Activated CD8-positive, alpha-beta memory T cell treated with anti-CD3 and anti-CD28 coated beads, Interleukin-2, amount 50 U/mL, for 4 hours (primary cell): ENCODE data around the gene DROSHA.

Experiments used
- DNase-seq: peaks from one replicate; pipeline ENCODE4 v3.0.0-alpha.2; 2020

The DROSHA gene

DNA sequence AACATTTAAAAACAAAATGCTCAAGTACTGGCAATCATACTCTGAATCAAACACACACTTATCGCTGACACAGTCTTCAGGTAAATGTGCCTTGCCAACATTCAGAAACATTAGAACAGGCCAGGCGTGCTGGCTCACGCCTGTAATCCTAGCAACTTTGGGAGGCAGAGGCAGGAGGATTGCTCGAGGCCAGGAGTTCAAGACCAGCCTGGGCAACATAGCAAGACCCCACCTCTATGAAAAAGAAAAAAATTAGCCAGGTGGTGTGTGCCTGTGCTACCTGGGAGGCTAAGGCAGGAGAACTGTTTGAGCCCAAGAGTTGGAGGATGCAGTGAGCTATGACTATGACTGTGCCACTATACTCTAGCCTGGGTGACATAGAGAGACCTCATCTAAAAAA, 20.6 kb downstream of the DROSHA start:
- DNase-seq = no peak

- no peak for DNase-seq
Measured at GRCh38 chr5:31504529-31504928, 27.4 kb downstream of the DROSHA start.

- DNase-seq = no peak
Measured at GRCh38 chr5:31502506-31502905, 29.4 kb downstream of the DROSHA start.

GRCh38 chr5:31500256-31500655, 31.6 kb downstream of the DROSHA start:
- no peak for DNase-seq

DNA sequence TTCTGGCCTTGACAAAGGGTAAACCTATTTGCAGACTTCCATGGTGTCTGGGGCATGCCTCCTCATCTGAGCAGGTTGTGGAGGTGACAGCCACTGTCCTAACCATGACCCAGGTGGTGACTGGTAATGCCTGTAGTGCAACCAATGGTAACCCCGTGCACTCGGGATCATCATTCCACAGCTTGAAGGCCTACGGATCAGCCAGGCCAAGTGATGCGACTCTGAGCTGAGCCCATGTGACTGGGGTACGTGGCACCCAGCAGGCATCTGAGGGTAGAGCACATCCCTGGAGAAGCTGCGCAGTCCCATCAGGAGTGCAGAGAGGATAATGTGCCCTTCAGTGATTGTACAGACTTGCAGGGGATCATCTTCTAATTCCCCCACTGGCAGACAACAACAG, 35.0 kb downstream of the DROSHA start:
- no peak for DNase-seq

DNA sequence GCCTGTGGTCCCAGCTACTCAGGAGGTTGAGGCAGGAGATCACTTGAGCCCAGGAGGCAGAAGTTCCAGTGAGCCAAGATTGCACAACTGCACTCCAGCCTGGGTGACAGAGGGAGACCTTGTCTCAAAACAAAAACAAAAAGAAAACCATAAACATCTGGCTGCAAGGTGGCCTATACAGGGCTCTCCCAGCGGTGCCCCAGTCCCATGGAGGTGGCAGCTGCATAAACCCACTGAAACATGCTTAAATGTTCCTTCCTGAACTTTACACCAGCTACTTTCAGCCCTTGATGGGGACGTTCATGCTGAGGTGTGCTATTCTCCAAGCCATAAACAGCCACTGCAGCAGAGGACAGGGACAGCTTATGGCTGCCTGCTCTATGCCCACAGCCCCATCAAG, 35.6 kb downstream of the DROSHA start:
- DNase-seq = no peak

GRCh38 chr5:31495336-31495735, 36.6 kb downstream of the DROSHA start:
- no peak for DNase-seq

DNA sequence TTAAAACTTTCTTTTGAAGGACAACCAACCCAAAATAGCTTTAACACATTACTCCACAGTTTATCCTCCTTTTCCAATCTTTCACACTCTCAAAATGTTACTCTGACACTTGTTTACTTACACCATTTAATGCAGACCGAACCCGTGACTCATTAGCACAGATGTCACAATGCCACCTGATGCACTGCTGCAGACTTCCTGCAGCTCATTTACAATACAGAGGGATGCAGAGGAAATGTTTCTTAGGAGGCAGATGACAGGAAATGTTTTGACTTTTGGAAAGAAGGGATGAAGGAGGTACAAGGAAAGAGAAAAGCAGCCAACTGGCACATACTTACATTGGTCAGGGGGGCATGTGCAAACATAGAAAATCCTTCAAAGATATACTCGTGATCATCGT, 39.0 kb downstream of the DROSHA start:
- DNase-seq = no peak

- no peak for DNase-seq
Measured at GRCh38 chr5:31487506-31487905, 44.4 kb downstream of the DROSHA start.

- no peak for DNase-seq
Measured at GRCh38 chr5:31486441-31486840, 45.5 kb downstream of the DROSHA start.

GRCh38 chr5:31485376-31486207, 46.3 kb downstream of the DROSHA start:
- no peak for DNase-seq

DNA sequence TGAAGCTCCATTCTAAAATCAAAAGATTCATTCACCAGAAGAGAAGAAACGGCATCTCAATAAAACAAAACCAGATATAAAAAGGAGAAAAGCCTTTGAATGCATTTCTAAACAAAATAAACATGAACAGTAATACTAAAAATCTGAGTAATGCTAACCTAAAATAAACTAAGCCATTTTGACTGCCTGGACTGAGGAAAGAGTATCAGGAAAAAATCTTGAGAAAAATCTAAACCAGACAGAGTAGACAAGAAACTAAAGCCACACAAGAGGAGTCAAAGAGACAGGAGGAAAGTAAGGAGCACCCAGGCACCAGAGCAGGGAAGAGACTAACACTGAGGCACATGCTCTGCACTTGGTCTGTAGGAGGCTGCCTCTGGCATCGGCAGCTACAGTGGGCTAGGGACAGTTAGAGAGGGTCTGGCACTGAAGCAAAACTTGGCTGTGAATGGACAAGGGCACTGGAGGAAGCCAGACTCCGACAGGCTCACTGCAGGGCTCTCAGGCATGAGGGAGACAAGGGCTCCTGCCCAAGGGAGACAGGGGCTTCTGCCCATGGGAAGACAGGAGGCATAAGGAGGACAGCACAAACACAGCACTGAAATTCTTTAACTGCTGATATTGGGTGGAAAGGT, 50.2 kb downstream of the DROSHA start:
- no peak for DNase-seq

DNA sequence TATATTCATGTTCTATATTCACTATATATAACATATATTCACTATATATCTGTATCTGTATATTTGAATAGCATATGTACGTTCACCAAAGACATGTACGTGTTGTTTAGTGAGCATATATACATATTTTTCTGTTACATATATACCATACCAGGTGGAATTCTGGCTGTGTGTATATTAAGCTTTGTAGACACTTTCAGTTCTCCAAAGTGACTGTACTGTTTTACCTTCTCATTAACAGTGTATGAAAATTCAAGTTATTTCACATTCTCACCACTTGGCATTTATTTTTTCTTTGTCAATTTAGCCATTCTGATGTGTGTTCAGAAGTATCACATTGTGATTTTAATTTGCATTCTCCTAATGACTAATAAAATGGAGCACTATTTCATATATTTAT, 52.2 kb downstream of the DROSHA start:
- DNase-seq = no peak

DNA sequence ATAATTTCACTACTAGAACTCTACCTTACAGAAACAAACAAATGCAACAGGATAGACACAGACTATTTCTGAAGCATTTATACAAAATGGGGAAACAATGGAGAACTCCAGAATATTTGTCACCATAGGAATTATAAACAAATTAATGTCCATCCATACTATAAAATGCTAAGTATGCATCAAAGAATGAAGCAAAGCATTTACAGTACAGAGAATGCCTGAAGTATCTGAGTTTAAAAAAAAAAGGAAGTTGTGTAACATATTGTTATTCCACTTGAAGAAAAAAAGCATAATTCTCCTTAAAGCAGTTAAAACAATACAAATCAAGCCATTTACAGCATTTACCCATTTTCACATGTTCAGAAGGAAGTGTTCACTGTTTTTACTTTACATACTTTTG, 53.0 kb downstream of the DROSHA start:
- DNase-seq = no peak

DNA sequence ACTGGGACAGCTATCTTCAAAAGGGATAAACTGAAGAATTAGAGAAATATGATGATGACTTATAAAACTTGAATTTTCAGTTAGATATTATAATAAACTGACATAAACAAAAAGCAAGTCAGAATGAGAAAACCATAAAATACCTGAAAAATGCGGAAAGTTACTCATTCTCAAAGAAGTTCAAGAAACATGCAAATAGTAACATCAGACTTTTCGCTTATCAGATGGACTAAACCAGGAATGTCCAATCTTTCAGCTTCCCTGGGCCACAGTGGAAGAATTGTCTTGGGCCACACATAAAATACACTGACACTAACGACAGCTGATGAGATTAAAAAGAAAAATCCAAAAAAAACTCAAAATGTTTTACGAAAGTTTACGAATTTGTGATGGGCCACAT, 53.9 kb downstream of the DROSHA start:
- no peak for DNase-seq

- no peak for DNase-seq
Measured at GRCh38 chr5:31477516-31477915, 54.4 kb downstream of the DROSHA start.

DNA sequence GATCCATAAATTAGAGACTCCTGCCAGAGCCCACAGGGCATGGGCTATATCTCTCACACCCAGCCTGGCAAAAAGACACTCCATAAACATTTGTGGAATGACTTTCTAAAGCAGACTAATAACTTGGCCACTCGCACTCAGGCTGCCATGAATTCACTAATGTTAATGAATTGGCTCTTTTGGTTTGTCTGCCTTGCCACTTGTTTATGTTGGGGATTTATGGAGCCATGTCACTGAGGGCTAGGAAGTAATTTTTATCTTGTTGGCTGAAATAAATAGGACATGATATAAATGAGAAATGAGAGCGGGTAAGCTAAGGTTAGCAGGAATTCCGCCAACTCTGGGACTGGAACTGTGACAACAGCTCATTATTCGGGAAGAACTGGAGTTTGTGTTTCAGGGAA, 55.2 kb downstream of the DROSHA start:
- DNase-seq = no peak

- DNase-seq = no peak
Measured at GRCh38 chr5:31471916-31472315, 60.0 kb downstream of the DROSHA start.

- no peak for DNase-seq
Measured at GRCh38 chr5:31471040-31471439, 60.9 kb downstream of the DROSHA start.

DNA sequence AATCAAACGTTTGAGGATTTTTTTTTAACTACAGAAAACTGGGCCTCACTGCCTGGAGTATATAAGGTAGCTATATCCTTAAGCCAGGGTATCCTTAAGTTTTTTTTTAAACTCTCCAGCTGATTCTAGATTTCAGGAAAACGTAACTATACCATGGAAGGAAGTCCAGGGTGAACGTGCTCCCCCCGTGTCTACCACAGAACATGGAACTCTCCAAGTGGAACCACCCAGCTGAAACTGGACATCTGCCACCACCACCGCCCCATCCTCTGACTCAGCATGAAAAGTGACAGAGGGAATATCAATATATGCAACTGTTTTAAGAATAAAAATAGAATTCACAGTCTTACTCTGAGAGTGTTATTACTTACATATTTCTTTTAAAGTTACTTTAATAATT, 61.3 kb downstream of the DROSHA start:
- DNase-seq = no peak

GRCh38 chr5:31469886-31470285, 62.0 kb downstream of the DROSHA start:
- no peak for DNase-seq

DNA sequence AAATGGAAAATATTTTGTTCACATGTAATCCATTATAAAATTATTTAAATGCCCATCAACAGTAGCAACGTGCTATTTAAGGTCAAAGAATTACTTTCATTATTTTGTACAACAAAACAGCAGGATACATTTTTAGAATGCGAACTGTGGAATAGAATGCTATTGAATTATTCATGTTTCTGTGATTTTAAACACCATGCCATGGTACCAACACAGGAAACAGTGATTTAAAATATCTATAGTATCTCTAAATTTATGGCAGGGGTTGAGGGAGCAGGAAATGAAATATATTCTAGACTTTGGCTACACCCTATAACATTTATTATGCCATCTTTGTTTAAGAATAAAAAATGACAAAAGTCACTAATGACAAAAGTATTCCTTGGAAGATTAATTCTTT, 62.4 kb downstream of the DROSHA start:
- DNase-seq = no peak

DNA sequence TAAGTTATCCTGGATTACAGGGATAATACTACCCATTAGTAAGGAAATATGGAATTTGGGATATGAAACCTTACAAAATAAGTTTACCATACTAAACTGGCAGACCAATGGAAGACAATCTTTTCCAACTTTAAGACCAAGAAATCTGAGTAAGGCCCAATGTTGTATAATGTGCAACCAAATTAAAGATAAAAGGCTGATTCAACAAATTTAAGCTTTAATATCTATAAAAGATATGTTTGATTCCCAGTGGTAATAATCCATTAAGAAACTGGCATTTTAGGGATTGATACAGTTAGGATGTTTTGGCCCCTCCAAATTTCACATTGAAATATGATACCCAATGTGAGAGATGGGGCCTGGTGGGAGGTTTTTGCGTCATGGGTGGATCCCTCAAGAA, 66.6 kb downstream of the DROSHA start:
- no peak for DNase-seq

DNA sequence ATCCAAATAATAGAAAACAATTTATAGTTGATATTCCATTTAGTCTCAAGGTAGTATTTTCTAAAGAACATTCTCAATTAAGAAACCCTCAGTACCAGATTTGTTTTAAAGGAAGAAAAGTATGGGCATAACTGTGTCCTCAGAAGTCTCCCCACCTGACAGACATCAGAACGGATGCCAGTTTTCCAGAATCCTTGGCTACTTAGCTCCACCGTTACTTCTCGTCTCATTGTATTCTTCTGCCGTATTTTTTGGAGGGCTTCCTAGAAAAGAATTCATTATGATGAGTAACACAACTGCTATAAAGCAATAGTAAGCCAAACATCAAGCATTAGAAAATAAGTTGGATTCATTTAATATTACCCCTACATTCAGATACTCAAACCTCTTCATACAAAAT, 67.8 kb downstream of the DROSHA start:
- DNase-seq = no peak

DNA sequence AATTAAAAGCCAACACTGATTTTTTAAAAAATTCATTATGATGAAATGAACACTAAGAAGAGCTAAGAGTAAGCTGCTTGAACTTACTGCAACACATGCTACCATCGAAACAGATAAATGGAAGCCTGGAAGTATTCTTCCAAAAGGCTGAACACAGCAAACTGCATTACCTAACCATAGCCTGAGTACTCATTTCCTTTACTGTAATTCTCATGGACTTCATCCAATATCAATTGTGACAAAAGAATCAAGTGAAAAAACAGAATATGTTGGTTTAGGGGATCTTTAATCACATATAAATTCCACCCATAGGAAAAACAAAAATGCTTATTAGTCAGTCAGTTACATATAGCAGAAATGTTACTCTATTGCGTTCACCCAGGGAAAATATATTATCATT, 68.5 kb downstream of the DROSHA start:
- no peak for DNase-seq
